ENCODE data around the gene PAM.

Gene PAM

GRCh38 chr5:102965653-102966052, 210.5 kb downstream of the PAM start:
- DNase-seq (ENCODE audit: insufficient read length) = no peak
- FAIRE-seq = no peak
- TF ChIP-seq POLR2AphosphoS5 (IDR thresholded peaks at IDR 0.05; ENCODE audit: low read depth, low read length) (no peak), TAF1 (IDR thresholded peaks at IDR 0.05; ENCODE audit: borderline replicate concordance, low read depth, low read length) (no peak), POLR2A (IDR thresholded peaks at IDR 0.05; ENCODE audit: low read depth, low read length) (no peak)

DNA sequence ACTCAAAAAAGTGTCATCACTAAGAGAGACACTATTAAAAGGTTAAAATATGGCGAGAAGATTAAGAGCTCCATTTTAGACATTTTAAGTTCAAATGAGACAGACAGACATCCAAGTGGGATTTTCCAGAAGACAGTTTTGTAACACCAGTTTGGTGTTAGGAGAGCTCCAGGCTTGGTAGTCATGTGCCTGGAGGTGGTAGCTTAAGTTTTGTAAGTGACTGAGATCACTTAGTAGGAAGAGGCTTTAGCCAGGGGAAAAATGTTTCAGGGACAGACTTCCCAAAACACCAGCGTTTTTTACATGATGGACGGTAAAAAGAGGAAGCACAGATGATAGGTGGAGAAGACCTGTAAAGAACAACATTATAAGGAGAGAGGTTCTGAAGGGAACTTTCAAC, 214.5 kb downstream of the PAM start:
- DNase-seq (ENCODE audit: insufficient read length) (no peak), FAIRE-seq (no peak)
- TF ChIP-seq POLR2AphosphoS5 (IDR thresholded peaks at IDR 0.05; ENCODE audit: low read depth, low read length) = no peak
- TF ChIP-seq POLR2A (IDR thresholded peaks at IDR 0.05; ENCODE audit: low read depth, low read length) = no peak
- TF ChIP-seq TAF1 (IDR thresholded peaks at IDR 0.05; ENCODE audit: borderline replicate concordance, low read depth, low read length) = no peak

DNA sequence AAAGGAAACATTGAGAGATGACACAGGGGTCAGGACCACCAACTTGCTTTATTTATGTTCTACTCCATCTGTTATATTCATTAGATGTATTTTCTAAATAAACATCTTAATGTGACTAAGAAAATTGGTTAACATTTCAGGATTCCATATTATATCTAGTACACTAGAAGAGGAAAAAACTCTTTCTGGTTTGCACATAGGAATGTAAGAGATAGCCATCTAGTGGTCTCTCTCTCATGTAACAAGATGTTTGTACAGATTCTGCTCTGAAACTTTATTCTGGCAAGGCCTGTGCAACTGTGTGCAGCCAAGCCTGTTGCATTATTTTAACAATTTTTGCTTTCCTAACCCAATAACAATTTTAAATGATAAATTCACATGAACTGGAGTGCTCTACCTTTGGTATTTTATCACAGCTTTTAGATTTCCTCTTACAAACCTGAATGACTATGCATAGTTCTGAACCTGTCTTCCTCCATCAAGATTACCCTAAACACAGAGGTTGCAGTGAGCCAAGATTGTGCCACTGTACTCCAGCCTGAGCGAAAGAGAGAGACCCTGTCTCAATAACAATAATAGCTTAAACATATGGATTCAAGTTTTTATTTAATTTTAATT, 216.7 kb downstream of the PAM start:
- FAIRE-seq (no peak), DNase-seq (ENCODE audit: insufficient read length) (no peak)

DNA sequence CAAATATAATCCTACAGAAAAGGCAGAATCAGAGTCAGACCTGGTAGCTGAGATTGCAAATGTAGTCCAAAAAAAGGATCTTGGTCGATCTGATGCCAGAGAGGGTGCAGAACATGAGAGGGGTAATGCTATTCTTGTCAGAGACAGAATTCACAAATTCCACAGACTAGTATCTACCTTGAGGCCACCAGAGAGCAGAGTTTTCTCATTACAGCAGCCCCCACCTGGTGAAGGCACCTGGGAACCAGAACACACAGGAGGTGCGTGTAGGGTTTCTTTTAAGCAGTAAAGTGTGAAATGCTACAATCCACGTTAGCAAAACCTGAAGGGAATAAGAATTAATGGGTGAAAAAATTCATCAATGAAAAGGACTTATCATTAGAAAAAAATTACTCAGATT, 219.1 kb downstream of the PAM start:
- DNase-seq (ENCODE audit: insufficient read length) = no peak

More for the DNA sequence above, 216.7 kb downstream of the PAM start:
- TF ChIP-seq TAF1 (IDR thresholded peaks at IDR 0.05; ENCODE audit: borderline replicate concordance, low read depth, low read length) (no peak), POLR2AphosphoS5 (IDR thresholded peaks at IDR 0.05; ENCODE audit: low read depth, low read length) (no peak), POLR2A (IDR thresholded peaks at IDR 0.05; ENCODE audit: low read depth, low read length) (no peak)

DNA sequence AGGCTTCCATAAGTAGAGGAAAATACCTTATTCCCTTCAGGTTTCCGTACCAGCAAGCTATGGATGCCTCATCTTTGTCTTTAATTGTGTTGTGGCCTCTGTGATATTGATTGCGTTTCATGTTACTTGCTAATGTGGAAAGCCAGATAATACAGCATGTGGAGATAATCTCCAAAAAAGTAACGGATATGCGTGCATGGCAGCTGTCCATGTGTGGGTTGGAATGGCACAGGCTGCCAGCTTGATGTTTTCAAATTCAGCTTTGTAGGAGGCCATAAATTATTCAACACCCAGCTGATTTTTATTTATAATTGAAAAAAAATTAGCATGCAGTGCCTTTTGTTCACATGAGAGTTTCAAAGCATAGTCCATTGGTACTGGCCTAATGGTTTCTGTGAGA, 219.9 kb downstream of the PAM start:
- DNase-seq (ENCODE audit: insufficient read length) = no peak

More for the DNA sequence above, 219.1 kb downstream of the PAM start:
- TF ChIP-seq TAF1 (IDR thresholded peaks at IDR 0.05; ENCODE audit: borderline replicate concordance, low read depth, low read length) (no peak), POLR2A (IDR thresholded peaks at IDR 0.05; ENCODE audit: low read depth, low read length) (no peak), POLR2AphosphoS5 (IDR thresholded peaks at IDR 0.05; ENCODE audit: low read depth, low read length) (no peak)
- no peak for FAIRE-seq

GRCh38 chr5:102975457-102976182, 220.5 kb downstream of the PAM start:
- DNase-seq (ENCODE audit: insufficient read length) = no peak
- no peak for FAIRE-seq
- TF ChIP-seq POLR2AphosphoS5 (IDR thresholded peaks at IDR 0.05; ENCODE audit: low read depth, low read length) (no peak), TAF1 (IDR thresholded peaks at IDR 0.05; ENCODE audit: borderline replicate concordance, low read depth, low read length) (no peak), POLR2A (IDR thresholded peaks at IDR 0.05; ENCODE audit: low read depth, low read length) (no peak)

More for the DNA sequence above, 219.9 kb downstream of the PAM start:
- no peak for TF ChIP-seq TAF1 (IDR thresholded peaks at IDR 0.05; ENCODE audit: borderline replicate concordance, low read depth, low read length)
- no peak for TF ChIP-seq POLR2AphosphoS5 (IDR thresholded peaks at IDR 0.05; ENCODE audit: low read depth, low read length)
- no peak for TF ChIP-seq POLR2A (IDR thresholded peaks at IDR 0.05; ENCODE audit: low read depth, low read length)
- FAIRE-seq = no peak

GRCh38 chr5:102981957-102982635, 227.0 kb downstream of the PAM start:
- DNase-seq (ENCODE audit: insufficient read length) (no peak), FAIRE-seq (no peak)
- TF ChIP-seq POLR2AphosphoS5 (IDR thresholded peaks at IDR 0.05; ENCODE audit: low read depth, low read length) (no peak), POLR2A (IDR thresholded peaks at IDR 0.05; ENCODE audit: low read depth, low read length) (no peak)

GRCh38 chr5:102986074-102986473, 231.0 kb downstream of the PAM start:
- DNase-seq (ENCODE audit: insufficient read length) (no peak), FAIRE-seq (no peak)
- TF ChIP-seq POLR2A (IDR thresholded peaks at IDR 0.05; ENCODE audit: low read depth, low read length) = no peak
- TF ChIP-seq POLR2AphosphoS5 (IDR thresholded peaks at IDR 0.05; ENCODE audit: low read depth, low read length) = no peak
- TF ChIP-seq TAF1 (IDR thresholded peaks at IDR 0.05; ENCODE audit: borderline replicate concordance, low read depth, low read length) = no peak

DNA sequence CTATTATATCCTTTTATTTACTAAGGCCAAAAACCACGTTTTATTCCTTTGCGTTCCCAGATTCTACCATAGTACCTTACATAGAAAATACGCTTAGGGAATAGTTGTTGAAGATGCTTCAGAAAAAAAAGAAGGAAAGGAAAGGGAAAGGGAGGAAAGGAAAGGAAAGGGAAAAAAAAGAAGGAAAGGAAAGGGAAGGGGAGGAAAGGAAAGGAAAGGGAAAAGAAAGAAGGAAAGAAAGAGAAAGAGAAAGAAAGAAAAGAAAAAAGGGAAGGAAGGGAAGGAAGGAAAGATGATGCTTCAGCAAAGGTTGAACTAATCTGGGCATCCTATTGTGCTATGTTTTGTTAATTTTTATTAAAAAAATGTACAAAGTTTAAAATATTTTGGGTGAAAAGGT, 233.4 kb downstream of the PAM start:
- DNase-seq (ENCODE audit: insufficient read length) = no peak
- TF ChIP-seq TAF1 (IDR thresholded peaks at IDR 0.05; ENCODE audit: borderline replicate concordance, low read depth, low read length) (no peak), POLR2AphosphoS5 (IDR thresholded peaks at IDR 0.05; ENCODE audit: low read depth, low read length) (no peak), POLR2A (IDR thresholded peaks at IDR 0.05; ENCODE audit: low read depth, low read length) (no peak)
- no peak for FAIRE-seq

GRCh38 chr5:102991802-102992201, 236.7 kb downstream of the PAM start:
- no peak for DNase-seq (ENCODE audit: insufficient read length)
- no peak for FAIRE-seq
- TF ChIP-seq POLR2AphosphoS5 (IDR thresholded peaks at IDR 0.05; ENCODE audit: low read depth, low read length) (no peak), TAF1 (IDR thresholded peaks at IDR 0.05; ENCODE audit: borderline replicate concordance, low read depth, low read length) (no peak), POLR2A (IDR thresholded peaks at IDR 0.05; ENCODE audit: low read depth, low read length) (no peak)

- TF ChIP-seq POLR2A (IDR thresholded peaks at IDR 0.05; ENCODE audit: low read depth, low read length) = no peak
- FAIRE-seq = no peak
- no peak for DNase-seq (ENCODE audit: insufficient read length)
These were observed 241.0 kb downstream of the PAM start for GRCh38 chr5:102996011-102996575.

Measured in GM12892 (cell line).